Esophagus squamous epithelium (tissue), 4 donors: ENCODE measurements around the gene PIK3C2G.

Experiments
- POLR2A ChIP-seq, 4 donors: fragments of 450-650 bp; IDR thresholded peaks; one replicate each; pipeline ENCODE4 v1.6.1; 2017; ENCODE audit warnings: antibody characterized with exemption in 4 of 4, mild to moderate bottlenecking in 4 of 4, moderate library complexity in 3 of 4
- TF ChIP-seq, protein P1 (sequence below), 6 experiments: fragments of 450-650 bp in 4 of 6; fragments of 200-600 bp in 2 of 6; sonication (generic) in 2 of 6; IDR thresholded peaks; one replicate each; pipeline ENCODE4 v1.5.1; 2016 to 2019; ENCODE audit warnings: antibody characterized with exemption in 6 of 6, mild to moderate bottlenecking in 4 of 6, moderate library complexity in 4 of 6

DNA sequence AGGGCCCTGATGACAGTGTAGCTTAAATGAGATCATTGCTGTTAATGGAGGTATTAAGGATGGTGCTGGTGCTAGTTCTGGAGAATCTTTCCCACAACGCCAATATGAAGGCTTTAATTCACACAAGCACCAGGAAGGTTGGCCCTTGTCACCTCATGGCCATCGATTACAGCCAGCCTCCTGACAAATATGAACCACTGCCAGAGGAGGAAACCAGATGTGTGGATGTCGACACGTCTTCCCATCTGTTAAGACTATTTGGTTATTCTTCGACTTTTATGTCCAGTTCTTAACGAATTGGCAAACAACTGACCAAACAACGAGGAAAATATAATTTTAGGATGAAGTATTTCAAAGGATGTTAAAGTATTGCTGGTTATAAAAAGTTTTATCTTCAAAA lies 79.5 kb downstream of the PIK3C2G start:
- no peak for TF ChIP-seq POLR2A (IDR thresholded peaks at IDR 0.05)
- TF ChIP-seq, protein P1, sequence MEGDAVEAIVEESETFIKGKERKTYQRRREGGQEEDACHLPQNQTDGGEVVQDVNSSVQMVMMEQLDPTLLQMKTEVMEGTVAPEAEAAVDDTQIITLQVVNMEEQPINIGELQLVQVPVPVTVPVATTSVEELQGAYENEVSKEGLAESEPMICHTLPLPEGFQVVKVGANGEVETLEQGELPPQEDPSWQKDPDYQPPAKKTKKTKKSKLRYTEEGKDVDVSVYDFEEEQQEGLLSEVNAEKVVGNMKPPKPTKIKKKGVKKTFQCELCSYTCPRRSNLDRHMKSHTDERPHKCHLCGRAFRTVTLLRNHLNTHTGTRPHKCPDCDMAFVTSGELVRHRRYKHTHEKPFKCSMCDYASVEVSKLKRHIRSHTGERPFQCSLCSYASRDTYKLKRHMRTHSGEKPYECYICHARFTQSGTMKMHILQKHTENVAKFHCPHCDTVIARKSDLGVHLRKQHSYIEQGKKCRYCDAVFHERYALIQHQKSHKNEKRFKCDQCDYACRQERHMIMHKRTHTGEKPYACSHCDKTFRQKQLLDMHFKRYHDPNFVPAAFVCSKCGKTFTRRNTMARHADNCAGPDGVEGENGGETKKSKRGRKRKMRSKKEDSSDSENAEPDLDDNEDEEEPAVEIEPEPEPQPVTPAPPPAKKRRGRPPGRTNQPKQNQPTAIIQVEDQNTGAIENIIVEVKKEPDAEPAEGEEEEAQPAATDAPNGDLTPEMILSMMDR (IDR thresholded peaks at IDR 0.05), result no peak
